Suppressor macrophage treated with lipopolysaccharide for 1 hour (primary cell): ENCODE data around the gene MKNK1.

ENCODE experiments used
- DNase-seq, 3 donors: peaks; one replicate each; pipeline ENCODE4 v3.0.0-alpha.2; 2020 to 2022

MKNK1 gene

GRCh38 chr1:46557403-46557802 is 46.7 kb downstream of the MKNK1 start:
- DNase-seq, result no peak

GRCh38 chr1:46556822-46557221 is 47.2 kb downstream of the MKNK1 start:
- DNase-seq, result peak in 2 of 3 donors; percentile 23 to 38

GRCh38 chr1:46555826-46556619 is 48.0 kb downstream of the MKNK1 start:
- no peak for DNase-seq

- DNase-seq, result no peak
These were observed 49.3 kb downstream of the MKNK1 start for GRCh38 chr1:46554597-46555381.

GRCh38 chr1:46554236-46554596 is 49.9 kb downstream of the MKNK1 start:
- no peak for DNase-seq

GRCh38 chr1:46553506-46553905 is 50.6 kb downstream of the MKNK1 start:
- DNase-seq, result no peak

GRCh38 chr1:46552357-46553237 is 51.5 kb downstream of the MKNK1 start:
- DNase-seq, result no peak

- DNase-seq, result no peak
These were observed 52.4 kb downstream of the MKNK1 start, which contains the start of gene KNCN for GRCh38 chr1:46551597-46552095. KNCN (minus strand) TSS chr1:46551647; CDS start chr1:46551215, 432 bp downstream.

GRCh38 chr1:46550751-46551231 is 53.3 kb downstream of the MKNK1 start:
- DNase-seq, result no peak

- DNase-seq, result no peak
These were observed 54.1 kb downstream of the MKNK1 start for GRCh38 chr1:46549697-46550681.

- DNase-seq, result peak; percentile 57 to 59 (median 58)
These were observed 56.3 kb downstream of the MKNK1 start for GRCh38 chr1:46547481-46548383.

- peak in 2 of 3 donors; percentile 21 to 39 for DNase-seq
These were observed 57.9 kb downstream of the MKNK1 start for GRCh38 chr1:46546210-46546609.

GRCh38 chr1:46545784-46546183 is 58.3 kb downstream of the MKNK1 start:
- DNase-seq, result no peak

GRCh38 chr1:46544561-46545240 is 59.4 kb downstream of the MKNK1 start:
- DNase-seq, result no peak

GRCh38 chr1:46543761-46544560 is 60.1 kb downstream of the MKNK1 start:
- DNase-seq, result no peak

GRCh38 chr1:46543382-46543760 is 60.7 kb downstream of the MKNK1 start:
- DNase-seq, result no peak

- DNase-seq, result peak in 2 of 3 donors; percentile 29 to 50
These were observed 64.1 kb downstream of the MKNK1 start for GRCh38 chr1:46539972-46540371.

GRCh38 chr1:46538147-46538546 is 65.9 kb downstream of the MKNK1 start:
- no peak for DNase-seq

- no peak for DNase-seq
These were observed 66.4 kb downstream of the MKNK1 start for GRCh38 chr1:46537651-46538050.
